ENCODE results near the gene PITPNB.
A peak's percentile ranks its signal among the peaks of the same experiment; 100 is the strongest.

PITPNB gene

DNA sequence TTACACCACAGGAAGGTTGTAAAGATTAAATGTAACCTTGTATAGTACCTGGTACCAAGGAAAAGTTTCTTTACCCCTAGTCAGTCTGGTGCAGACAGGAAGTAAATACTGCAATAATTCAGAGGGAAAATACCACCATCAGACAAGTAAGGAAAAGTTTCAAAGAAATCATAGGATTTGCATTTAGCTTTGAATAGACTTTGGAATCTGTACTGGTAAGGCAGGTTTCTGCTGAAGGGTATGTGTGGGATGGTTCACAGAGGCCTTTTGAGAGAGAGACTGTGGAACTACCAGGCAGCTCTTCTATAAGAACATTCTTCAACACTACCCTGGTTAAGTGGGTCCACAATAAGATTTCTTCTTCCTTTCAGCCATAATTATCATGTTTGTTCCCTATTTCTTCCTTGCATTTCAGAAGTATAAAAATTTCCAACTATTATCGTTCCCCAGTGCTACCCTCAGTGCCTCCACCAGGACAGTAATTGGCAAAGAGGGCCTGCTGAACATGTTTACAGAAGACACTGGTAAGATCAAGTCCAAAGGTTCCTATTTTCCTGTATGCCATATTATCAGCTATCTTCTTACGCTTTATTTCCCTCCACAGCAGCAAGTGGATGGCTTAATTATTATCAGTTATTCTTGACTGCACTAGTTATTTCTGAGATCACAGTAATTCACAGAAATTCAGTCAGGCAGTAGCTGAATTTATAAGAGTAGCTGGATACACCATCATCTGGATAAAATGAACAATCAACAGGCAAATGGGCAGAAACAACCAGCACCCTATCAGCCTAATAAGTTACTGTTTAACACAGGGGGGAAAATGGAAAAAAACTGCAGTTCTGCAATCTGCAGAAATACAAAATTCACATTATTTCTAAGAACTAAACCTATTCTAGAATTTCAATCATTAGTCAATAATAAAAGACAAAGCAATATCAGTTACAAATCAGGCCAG, 48.5 kb downstream of the PITPNB start:
- Histone ChIP-seq H3K27me3 (replicated peaks; ENCODE audit: insufficient read depth, low read length) (no peaks in the 10 kb centered on the region), H3K9me3 (replicated peaks; ENCODE audit: insufficient read depth, low read length) (no peaks in the 10 kb centered on the region), H3K9ac (ENCODE audit: low read length) (no peak overlapping the region), H4K20me1 (ENCODE audit: insufficient read depth, low read length) (peaks cover 7% of the 10 kb centered on the region; the same call in 1 of the 2 replicates), H3K79me2 (ENCODE audit: low read length) (peaks cover 82% of the 10 kb centered on the region), H3K36me3 (replicated peaks; ENCODE audit: insufficient read depth, low read length) (peaks cover 5% of the 10 kb centered on the region; the same call in 1 of the 2 replicates), H3K9me2 (replicated peaks; ENCODE audit: insufficient read depth, low read length) (no peaks in the 10 kb centered on the region), H2AFZ (ENCODE audit: low read length) (no peak overlapping the region), H3F3A (ENCODE audit: insufficient read depth, low read length) (peaks cover 2% of the 10 kb centered on the region; the same call in 1 of the 2 replicates), H3K4me1 (ENCODE audit: low read length) (peaks cover 34% of the 10 kb centered on the region), H3K4me3 (ENCODE audit: low read length) (no peak overlapping the region), H3K27ac (ENCODE audit: low read length) (no peak overlapping the region), H3K4me2 (ENCODE audit: low read depth, low read length) (no peak overlapping the region)
- DNase-seq, result no peak
- TF ChIP-seq EZH2phosphoT487 (IDR thresholded peaks at IDR 0.05; ENCODE audit: low read length) (no peak), EZH2 (optimal IDR thresholded peaks at IDR 0.05; ENCODE audit: low read depth, low read length) (no peak)
- TF ChIP-seq, protein P1, sequence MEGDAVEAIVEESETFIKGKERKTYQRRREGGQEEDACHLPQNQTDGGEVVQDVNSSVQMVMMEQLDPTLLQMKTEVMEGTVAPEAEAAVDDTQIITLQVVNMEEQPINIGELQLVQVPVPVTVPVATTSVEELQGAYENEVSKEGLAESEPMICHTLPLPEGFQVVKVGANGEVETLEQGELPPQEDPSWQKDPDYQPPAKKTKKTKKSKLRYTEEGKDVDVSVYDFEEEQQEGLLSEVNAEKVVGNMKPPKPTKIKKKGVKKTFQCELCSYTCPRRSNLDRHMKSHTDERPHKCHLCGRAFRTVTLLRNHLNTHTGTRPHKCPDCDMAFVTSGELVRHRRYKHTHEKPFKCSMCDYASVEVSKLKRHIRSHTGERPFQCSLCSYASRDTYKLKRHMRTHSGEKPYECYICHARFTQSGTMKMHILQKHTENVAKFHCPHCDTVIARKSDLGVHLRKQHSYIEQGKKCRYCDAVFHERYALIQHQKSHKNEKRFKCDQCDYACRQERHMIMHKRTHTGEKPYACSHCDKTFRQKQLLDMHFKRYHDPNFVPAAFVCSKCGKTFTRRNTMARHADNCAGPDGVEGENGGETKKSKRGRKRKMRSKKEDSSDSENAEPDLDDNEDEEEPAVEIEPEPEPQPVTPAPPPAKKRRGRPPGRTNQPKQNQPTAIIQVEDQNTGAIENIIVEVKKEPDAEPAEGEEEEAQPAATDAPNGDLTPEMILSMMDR (IDR thresholded peaks at IDR 0.05; ENCODE audit: low read length), result no peak

DNA sequence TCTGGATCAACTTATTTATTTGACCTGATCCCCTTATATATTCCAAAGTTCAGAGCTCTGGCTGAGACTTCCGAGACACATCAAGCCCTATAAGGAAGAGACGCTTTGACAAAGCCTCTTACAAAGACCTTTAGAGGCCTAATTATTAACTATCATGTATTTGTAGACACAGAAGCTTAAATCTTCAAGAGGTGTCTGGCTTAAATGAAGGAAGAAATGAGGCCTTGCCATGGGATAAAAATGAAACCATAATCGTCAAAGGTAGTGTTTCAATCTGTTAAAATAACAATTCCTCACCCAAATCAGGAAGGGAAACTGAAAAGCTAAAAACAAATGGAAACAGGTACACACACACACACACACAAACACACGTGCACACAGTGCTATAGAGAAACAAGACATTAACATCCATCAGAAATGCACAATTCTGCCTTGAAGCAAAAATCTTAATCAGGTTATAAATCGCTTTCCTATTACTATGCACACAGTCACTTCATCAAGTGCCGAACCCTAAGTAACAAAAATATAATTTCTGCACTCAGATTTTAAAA, 50.2 kb downstream of the PITPNB start:
- Histone ChIP-seq H3K27ac (ENCODE audit: low read length) (no peak overlapping the region), H3K9ac (ENCODE audit: low read length) (no peak overlapping the region)

DNA sequence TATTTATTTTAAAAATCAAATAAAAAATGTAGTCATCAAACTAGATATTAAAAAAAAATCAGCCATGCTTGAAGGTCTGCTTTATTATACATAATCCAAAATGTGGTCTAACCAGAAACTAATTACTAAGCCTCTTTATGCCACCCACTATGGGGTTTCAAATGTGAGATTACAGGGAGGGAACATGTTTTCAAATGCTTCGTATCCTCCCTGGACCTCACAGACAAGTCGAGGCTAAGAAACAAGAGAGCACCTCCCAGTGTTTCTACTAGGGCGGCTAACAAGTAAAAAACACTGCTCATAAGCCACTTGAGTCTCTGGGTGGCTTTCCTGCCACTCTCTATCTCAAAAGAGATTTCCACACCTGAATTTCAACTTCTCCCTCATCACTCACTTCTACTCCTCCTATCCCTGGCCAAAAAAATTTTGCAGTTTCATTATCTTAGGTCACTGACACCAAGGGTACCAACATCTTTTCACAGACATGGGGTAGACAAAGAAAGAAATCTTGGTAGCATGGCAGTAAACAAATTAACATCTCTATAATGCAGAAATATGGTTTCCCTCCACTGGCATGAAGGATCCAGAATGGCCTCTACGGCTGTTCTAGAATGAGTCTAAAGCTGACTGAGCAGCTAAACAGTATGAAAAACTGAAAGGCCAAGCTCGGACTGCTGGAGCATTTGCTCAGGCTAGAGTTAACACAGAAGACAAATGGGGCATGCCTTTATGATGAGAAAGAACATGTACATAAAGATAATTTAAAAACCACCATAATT, 50.9 kb downstream of the PITPNB start:
- TF ChIP-seq EZH2 (optimal IDR thresholded peaks at IDR 0.05; ENCODE audit: low read depth, low read length), result no peak
- Histone ChIP-seq H3K4me1 (ENCODE audit: low read length) (peaks cover 11% of the 10 kb centered on the region; the same call in 1 of the 2 replicates), H3K9ac (ENCODE audit: low read length) (no peak overlapping the region), H4K20me1 (ENCODE audit: insufficient read depth, low read length) (peaks cover 7% of the 10 kb centered on the region; the same call in 1 of the 2 replicates), H3F3A (ENCODE audit: insufficient read depth, low read length) (no peaks in the 10 kb centered on the region), H3K27me3 (replicated peaks; ENCODE audit: insufficient read depth, low read length) (no peaks in the 10 kb centered on the region), H3K4me3 (ENCODE audit: low read length) (no peak overlapping the region), H2AFZ (ENCODE audit: low read length) (no peak overlapping the region), H3K9me2 (replicated peaks; ENCODE audit: insufficient read depth, low read length) (no peaks in the 10 kb centered on the region), H3K36me3 (replicated peaks; ENCODE audit: insufficient read depth, low read length) (peaks cover 5% of the 10 kb centered on the region; the same call in 1 of the 2 replicates), H3K27ac (ENCODE audit: low read length) (no peak overlapping the region), H3K79me2 (ENCODE audit: low read length) (peaks cover 77% of the 10 kb centered on the region), H3K4me2 (ENCODE audit: low read depth, low read length) (no peak overlapping the region), H3K9me3 (replicated peaks; ENCODE audit: insufficient read depth, low read length) (no peaks in the 10 kb centered on the region)
- DNase-seq, result no peak

More for the DNA sequence above, 50.2 kb downstream of the PITPNB start:
- Histone ChIP-seq H3K9me3 (replicated peaks; ENCODE audit: insufficient read depth, low read length) (no peaks in the 10 kb centered on the region), H3K4me3 (ENCODE audit: low read length) (no peak overlapping the region), H3K27me3 (replicated peaks; ENCODE audit: insufficient read depth, low read length) (no peaks in the 10 kb centered on the region), H4K20me1 (ENCODE audit: insufficient read depth, low read length) (peaks cover 7% of the 10 kb centered on the region; the same call in 1 of the 2 replicates), H3K79me2 (ENCODE audit: low read length) (peaks cover 75% of the 10 kb centered on the region), H3K36me3 (replicated peaks; ENCODE audit: insufficient read depth, low read length) (peaks cover 5% of the 10 kb centered on the region; the same call in 1 of the 2 replicates), H3K4me2 (ENCODE audit: low read depth, low read length) (0 out of 2 replicates have a peak overlapping the region, but pooled peaks have one; percentile 8), H3K4me1 (ENCODE audit: low read length) (peaks cover 17% of the 10 kb centered on the region), H2AFZ (ENCODE audit: low read length) (no peak overlapping the region), H3K9me2 (replicated peaks; ENCODE audit: insufficient read depth, low read length) (no peaks in the 10 kb centered on the region), H3F3A (ENCODE audit: insufficient read depth, low read length) (peaks cover 2% of the 10 kb centered on the region; the same call in 1 of the 2 replicates)
- no peak for DNase-seq
- TF ChIP-seq, protein P1 (IDR thresholded peaks at IDR 0.05; ENCODE audit: low read length), result no peak
- TF ChIP-seq EZH2 (optimal IDR thresholded peaks at IDR 0.05; ENCODE audit: low read depth, low read length) (no peak), EZH2phosphoT487 (IDR thresholded peaks at IDR 0.05; ENCODE audit: low read length) (no peak)

All from MM.1S (cell line).